Uterus (tissue), 2 donors: Measurements from ENCODE around the gene TOR2A.

ENCODE experiments used
- CTCF ChIP-seq, 4 experiments: fragments of 200-600 bp in 2 of 4; fragments of 450-650 bp in 2 of 4; sonication (generic) in 2 of 4; IDR thresholded peaks; one replicate each; pipeline ENCODE4 v1.5.1; 2016 to 2019; ENCODE audit warnings: antibody characterized with exemption in 4 of 4, mild to moderate bottlenecking in 2 of 4, moderate library complexity in 1 of 4
- POLR2A ChIP-seq, 2 donors: fragments of 450-650 bp; IDR thresholded peaks; one replicate each; pipeline ENCODE4 v1.6.1; 2016; ENCODE audit warnings: antibody characterized with exemption in 2 of 2, mild to moderate bottlenecking in 1 of 2, moderate library complexity in 1 of 2

DNA sequence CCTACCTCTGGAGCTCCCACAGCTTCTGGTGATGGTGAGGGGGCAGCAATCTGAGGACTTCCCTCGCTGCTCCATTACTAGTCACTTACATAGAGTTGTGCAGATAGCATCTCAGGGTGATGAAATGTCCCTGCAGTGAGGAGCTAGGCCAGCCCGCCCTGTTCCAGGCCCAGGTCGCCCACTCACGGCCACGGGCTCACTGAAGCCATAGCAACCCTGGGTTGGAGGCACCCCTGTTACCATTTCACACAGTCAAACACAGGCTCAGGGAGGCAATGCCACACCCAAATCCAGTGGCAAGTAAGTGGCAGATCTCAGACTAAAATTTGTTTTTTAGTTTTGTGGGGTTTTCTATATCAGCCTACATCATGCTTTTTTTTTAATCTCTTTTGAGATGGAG lies 23.7 kb upstream of the TOR2A start:
- TF ChIP-seq CTCF (IDR thresholded peaks at IDR 0.05) (no peak), POLR2A (IDR thresholded peaks at IDR 0.05) (no peak)
